ENCODE data around the gene UAP1. TPM values are rescaled to one million over a fixed set of nuclear protein-coding genes. Genes with fewer than 3 reads are reported as not detected.
"Not testable (repeated sequence)": the region's sequence is repeated elsewhere in the genome, so short reads cannot be mapped to it uniquely, and the experiment has no call there.

Gene UAP1
- polyA plus RNA-seq, 1 of the 3 experiments (the other 2 are of a cell fraction), result 32.3 TPM

DNA sequence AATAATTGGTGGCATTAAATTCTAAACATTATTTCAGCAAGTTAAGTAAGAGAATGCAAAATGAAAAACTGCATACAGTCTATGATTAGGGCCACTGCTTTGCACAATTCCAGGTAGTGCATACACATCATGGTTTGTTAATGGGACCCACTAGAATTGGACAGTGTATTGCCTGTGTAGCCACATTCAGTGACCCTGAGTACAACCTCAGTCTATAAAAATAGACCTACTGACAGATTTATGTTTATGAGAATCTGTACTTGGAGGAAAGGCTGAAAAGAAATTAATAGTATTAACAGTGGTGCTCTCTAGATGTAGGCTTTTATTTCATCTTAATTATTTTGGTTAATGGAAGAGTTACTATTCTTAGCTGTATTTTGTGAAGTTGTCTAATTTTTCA lies 18.8 kb downstream of the UAP1 start:
- peaks cover 14% of the 10 kb centered on the region for H3F3A ChIP-seq (replicated peaks; ENCODE audit: insufficient read depth)
- no peak overlapping the region for H3K4me3 ChIP-seq (ENCODE audit: low read depth in 2 of 2, low read length in 1 of 2)
- TF ChIP-seq POLR2AphosphoS5 (IDR thresholded peaks at IDR 0.05; ENCODE audit: low read depth, low read length) (no peak), IRF3 (IDR thresholded peaks at IDR 0.05; ENCODE audit: low read depth, low read length) (no peak), TEAD4 (IDR thresholded peaks at IDR 0.05; ENCODE audit: borderline replicate concordance, insufficient read depth) (no peak), GABPA (IDR thresholded peaks at IDR 0.05; ENCODE audit: low read depth) (no peak), MEF2A (IDR thresholded peaks at IDR 0.05; ENCODE audit: borderline replicate concordance, low read depth) (no peak), RCOR1 (IDR thresholded peaks at IDR 0.05; ENCODE audit: low read length) (no peak), USF1 (IDR thresholded peaks at IDR 0.05; ENCODE audit: borderline replicate concordance, low read depth) (no peak)
- H3K9ac ChIP-seq, result no peak overlapping the region
- no peak overlapping the region for H2AFZ ChIP-seq (ENCODE audit: low read depth)
- ChIA-PET POLR2A (no interaction called here), CTCF (no interaction called here)
- H3K79me2 ChIP-seq (ENCODE audit: insufficient read depth), result peaks cover 64% of the 10 kb centered on the region; the same call in 1 of the 2 replicates
- no peak overlapping the region for H3K4me2 ChIP-seq
- H3K27ac ChIP-seq (ENCODE audit: low read depth in 2 of 2, low read length in 1 of 2), result no peak overlapping the region
- 0 out of 4 replicates have a peak, but pooled peaks cover 0 to 4% of the 10 kb centered on the region in 2 experiments for H3K4me1 ChIP-seq (ENCODE audit: control insufficient read depth in 1 of 2, insufficient read depth in 2 of 2, low read depth in 1 of 2, low read length in 1 of 2)
- H3K27me3 ChIP-seq (ENCODE audit: insufficient read depth), result no peaks in the 10 kb centered on the region
- H4K20me1 ChIP-seq (ENCODE audit: insufficient read depth), result no peaks in the 10 kb centered on the region
- no peaks in the 10 kb centered on the region for H3K9me3 ChIP-seq
- DNase-seq, result no peak
- no peaks in the 10 kb centered on the region for H3K9me2 ChIP-seq
- H3K36me3 ChIP-seq (replicated peaks in 1 of 2; ENCODE audit: control insufficient read depth in 1 of 2, insufficient read depth in 2 of 2, low read length in 1 of 2), result peaks cover 44 to 80% of the 10 kb centered on the region in 2 experiments

- H4K20me1 ChIP-seq (ENCODE audit: insufficient read depth); H3K27me3 ChIP-seq (ENCODE audit: insufficient read depth); H3K4me3 ChIP-seq (ENCODE audit: low read depth in 2 of 2, low read length in 1 of 2); H3K9ac ChIP-seq; H3K27ac ChIP-seq (ENCODE audit: low read depth in 2 of 2, low read length in 1 of 2); H3K4me2 ChIP-seq; DNase-seq; CTCF ChIA-PET; POLR2A ChIA-PET; H2AFZ ChIP-seq (ENCODE audit: low read depth); H3K9me3 ChIP-seq; H3K4me1 ChIP-seq (ENCODE audit: control insufficient read depth in 1 of 2, insufficient read depth in 2 of 2, low read depth in 1 of 2, low read length in 1 of 2); H3K9me2 ChIP-seq: not testable (repeated sequence)
- Histone ChIP-seq H3K79me2 (ENCODE audit: insufficient read depth) (peaks cover 47% of the 10 kb centered on the region; the same call in 1 of the 2 replicates), H3K36me3 (replicated peaks in 1 of 2; ENCODE audit: control insufficient read depth in 1 of 2, insufficient read depth in 2 of 2, low read length in 1 of 2) (peaks cover 52 to 95% of the 10 kb centered on the region in 2 experiments), H3F3A (replicated peaks; ENCODE audit: insufficient read depth) (peaks cover 23% of the 10 kb centered on the region)
- WGBS (ENCODE audit: low lambda C conversion rate), result 85% methylated on average over 6 of the region's 6 CpGs
Measured at GRCh38 chr1:162582901-162583300, 21.4 kb downstream of the UAP1 start.

DNA sequence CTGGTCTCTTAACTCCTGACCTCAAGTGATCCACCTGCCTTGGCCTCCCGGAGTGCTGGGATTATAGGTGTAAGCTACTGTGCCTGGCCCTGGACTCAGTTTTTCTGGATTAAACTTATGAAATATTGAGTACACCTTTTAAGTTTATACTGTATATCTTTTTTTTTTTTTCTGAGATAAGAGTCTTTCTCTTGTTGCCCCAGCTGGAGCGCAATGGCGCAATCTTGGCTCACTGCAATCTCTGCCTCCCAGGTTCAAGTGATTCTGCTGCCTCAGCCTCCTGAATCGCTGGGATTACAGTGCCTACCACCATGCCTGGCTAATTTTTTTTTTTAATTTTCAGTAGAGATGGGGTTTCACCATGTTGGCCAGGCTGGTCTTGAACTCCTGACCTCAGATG lies 23.6 kb downstream of the UAP1 start:
- WGBS (ENCODE audit: low lambda C conversion rate), result 98% methylated on average over 4 of the region's 4 CpGs
- H3K4me2 ChIP-seq; H2AFZ ChIP-seq (ENCODE audit: low read depth); H4K20me1 ChIP-seq (ENCODE audit: insufficient read depth); DNase-seq; H3K27ac ChIP-seq (ENCODE audit: low read depth in 2 of 2, low read length in 1 of 2); H3K9ac ChIP-seq; CTCF ChIA-PET; H3K9me2 ChIP-seq; H3K9me3 ChIP-seq; POLR2A ChIA-PET; H3K4me3 ChIP-seq (ENCODE audit: low read depth in 2 of 2, low read length in 1 of 2); H3K4me1 ChIP-seq (ENCODE audit: control insufficient read depth in 1 of 2, insufficient read depth in 2 of 2, low read depth in 1 of 2, low read length in 1 of 2); H3K27me3 ChIP-seq (ENCODE audit: insufficient read depth): not testable (repeated sequence)
- H3K36me3 ChIP-seq (replicated peaks in 1 of 2; ENCODE audit: control insufficient read depth in 1 of 2, insufficient read depth in 2 of 2, low read length in 1 of 2), result peaks cover 52 to 91% of the 10 kb centered on the region in 2 experiments
- H3F3A ChIP-seq (replicated peaks; ENCODE audit: insufficient read depth), result peaks cover 20% of the 10 kb centered on the region
- H3K79me2 ChIP-seq (ENCODE audit: insufficient read depth), result peaks cover 40% of the 10 kb centered on the region; the same call in 1 of the 2 replicates

Data from SK-N-SH (cell line).